ENCODE measurements around the gene CREB3L4. TPM values are rescaled to one million over a fixed set of nuclear protein-coding genes. Genes with fewer than 3 reads are reported as not detected.

Gene CREB3L4
- total and polyA plus RNA-seq, 2 of the 13 experiments (the other 11 are each of a cell fraction or from before 2014, with no cell fraction given), result 9.9 to 18.7 TPM

DNA sequence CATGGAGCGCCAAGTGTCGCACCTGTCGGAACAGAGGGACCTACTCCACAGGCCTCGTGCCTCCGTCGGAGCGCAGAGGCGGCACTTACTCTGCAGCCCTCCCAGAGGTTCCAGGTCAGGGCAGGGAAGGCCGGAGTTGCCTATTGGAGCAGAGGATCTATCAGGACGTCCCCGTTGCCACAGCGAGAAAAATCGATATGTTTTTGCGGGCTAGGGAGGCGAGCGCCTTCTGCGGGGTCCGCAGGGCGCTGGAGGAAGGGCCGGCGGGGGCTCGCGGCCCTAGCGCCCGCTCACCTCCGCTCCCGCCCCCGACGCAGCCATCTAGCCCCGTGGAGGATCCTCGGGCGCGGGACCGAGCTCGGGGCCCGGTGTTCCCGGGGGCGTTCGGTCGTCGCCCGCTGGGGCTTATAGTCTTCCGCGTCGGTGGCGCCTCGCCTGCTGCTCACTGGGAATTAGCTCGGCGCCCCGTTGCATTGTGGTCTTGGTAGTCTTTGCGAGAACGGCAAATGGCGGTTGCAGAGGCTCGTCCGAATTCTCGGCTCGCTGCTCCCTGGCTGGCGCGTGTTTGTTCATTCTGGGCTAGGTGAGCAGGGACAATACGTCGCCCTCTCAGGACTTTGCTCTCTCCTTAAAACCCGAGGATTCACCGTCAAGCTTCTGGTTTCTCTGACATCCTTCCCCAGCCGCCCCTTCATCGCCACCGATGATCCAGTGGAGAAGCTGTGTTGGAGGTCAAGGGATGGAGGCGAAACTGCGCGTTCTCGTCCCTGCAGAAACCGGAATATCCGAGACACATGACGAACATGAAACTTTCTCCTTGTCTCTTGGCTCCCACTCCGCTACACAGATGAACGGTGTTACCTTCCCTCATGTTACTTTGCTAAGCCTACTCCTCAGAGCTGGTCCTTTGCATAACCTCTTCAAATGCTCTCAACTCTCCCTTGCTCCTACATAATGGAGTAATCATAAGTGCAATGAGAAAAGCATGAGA lies 9.8 kb downstream of the CREB3L4 start, which contains the start of gene JTB (continued):
- TF ChIP-seq KDM5A (IDR thresholded peaks at IDR 0.05; ENCODE audit: borderline replicate concordance, low read length) (peak; percentile 68; the same call in 1 of the 2 replicates), ZNF775 (CRISPR knock-in tag; IDR thresholded peaks at IDR 0.05; ENCODE audit: borderline replicate concordance) (no peak), ZNF766 (CRISPR knock-in tag; IDR thresholded peaks at IDR 0.05; ENCODE audit: borderline replicate concordance) (0 out of 2 replicates have a peak, but pooled peaks have one; percentile 52), ZNF280B (CRISPR knock-in tag; IDR thresholded peaks at IDR 0.05; ENCODE audit: borderline replicate concordance) (peak; percentile 30; the same call in 1 of the 2 replicates), HDAC2 (CRISPR knock-in tag; IDR thresholded peaks at IDR 0.05) (peak; percentile 77), IRX3 (CRISPR knock-in tag; IDR thresholded peaks at IDR 0.05; ENCODE audit: borderline replicate concordance, low read depth) (0 out of 2 replicates have a peak, but pooled peaks have one; percentile 77), CBFB (CRISPR knock-in tag; IDR thresholded peaks at IDR 0.05) (peak; percentile 64), RXRA (CRISPR knock-in tag; IDR thresholded peaks at IDR 0.05) (peak; percentile 70), ZNF564 (CRISPR knock-in tag; IDR thresholded peaks at IDR 0.05) (0 out of 2 replicates have a peak, but pooled peaks have one; percentile 34), ZNF281 (CRISPR knock-in tag; IDR thresholded peaks at IDR 0.05; ENCODE audit: borderline replicate concordance) (no peak), ELF1 (CRISPR knock-in tag; IDR thresholded peaks at IDR 0.05) (peak; percentile 92), ZSCAN29 (CRISPR knock-in tag; conservative IDR thresholded peaks at IDR 0.05) (peak; percentile 43; the same call in 1 of the 2 replicates)
- TF ChIP-seq, protein P1, sequence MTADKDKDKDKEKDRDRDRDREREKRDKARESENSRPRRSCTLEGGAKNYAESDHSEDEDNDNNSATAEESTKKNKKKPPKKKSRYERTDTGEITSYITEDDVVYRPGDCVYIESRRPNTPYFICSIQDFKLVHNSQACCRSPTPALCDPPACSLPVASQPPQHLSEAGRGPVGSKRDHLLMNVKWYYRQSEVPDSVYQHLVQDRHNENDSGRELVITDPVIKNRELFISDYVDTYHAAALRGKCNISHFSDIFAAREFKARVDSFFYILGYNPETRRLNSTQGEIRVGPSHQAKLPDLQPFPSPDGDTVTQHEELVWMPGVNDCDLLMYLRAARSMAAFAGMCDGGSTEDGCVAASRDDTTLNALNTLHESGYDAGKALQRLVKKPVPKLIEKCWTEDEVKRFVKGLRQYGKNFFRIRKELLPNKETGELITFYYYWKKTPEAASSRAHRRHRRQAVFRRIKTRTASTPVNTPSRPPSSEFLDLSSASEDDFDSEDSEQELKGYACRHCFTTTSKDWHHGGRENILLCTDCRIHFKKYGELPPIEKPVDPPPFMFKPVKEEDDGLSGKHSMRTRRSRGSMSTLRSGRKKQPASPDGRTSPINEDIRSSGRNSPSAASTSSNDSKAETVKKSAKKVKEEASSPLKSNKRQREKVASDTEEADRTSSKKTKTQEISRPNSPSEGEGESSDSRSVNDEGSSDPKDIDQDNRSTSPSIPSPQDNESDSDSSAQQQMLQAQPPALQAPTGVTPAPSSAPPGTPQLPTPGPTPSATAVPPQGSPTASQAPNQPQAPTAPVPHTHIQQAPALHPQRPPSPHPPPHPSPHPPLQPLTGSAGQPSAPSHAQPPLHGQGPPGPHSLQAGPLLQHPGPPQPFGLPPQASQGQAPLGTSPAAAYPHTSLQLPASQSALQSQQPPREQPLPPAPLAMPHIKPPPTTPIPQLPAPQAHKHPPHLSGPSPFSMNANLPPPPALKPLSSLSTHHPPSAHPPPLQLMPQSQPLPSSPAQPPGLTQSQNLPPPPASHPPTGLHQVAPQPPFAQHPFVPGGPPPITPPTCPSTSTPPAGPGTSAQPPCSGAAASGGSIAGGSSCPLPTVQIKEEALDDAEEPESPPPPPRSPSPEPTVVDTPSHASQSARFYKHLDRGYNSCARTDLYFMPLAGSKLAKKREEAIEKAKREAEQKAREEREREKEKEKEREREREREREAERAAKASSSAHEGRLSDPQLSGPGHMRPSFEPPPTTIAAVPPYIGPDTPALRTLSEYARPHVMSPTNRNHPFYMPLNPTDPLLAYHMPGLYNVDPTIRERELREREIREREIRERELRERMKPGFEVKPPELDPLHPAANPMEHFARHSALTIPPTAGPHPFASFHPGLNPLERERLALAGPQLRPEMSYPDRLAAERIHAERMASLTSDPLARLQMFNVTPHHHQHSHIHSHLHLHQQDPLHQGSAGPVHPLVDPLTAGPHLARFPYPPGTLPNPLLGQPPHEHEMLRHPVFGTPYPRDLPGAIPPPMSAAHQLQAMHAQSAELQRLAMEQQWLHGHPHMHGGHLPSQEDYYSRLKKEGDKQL (CRISPR knock-in tag; IDR thresholded peaks at IDR 0.05; ENCODE audit: low read depth), result no peak
- TF ChIP-seq, protein P2, sequence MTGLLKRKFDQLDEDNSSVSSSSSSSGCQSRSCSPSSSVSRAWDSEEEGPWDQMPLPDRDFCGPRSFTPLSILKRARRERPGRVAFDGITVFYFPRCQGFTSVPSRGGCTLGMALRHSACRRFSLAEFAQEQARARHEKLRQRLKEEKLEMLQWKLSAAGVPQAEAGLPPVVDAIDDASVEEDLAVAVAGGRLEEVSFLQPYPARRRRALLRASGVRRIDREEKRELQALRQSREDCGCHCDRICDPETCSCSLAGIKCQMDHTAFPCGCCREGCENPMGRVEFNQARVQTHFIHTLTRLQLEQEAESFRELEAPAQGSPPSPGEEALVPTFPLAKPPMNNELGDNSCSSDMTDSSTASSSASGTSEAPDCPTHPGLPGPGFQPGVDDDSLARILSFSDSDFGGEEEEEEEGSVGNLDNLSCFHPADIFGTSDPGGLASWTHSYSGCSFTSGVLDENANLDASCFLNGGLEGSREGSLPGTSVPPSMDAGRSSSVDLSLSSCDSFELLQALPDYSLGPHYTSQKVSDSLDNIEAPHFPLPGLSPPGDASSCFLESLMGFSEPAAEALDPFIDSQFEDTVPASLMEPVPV (CRISPR knock-in tag; IDR thresholded peaks at IDR 0.05), result no peak
- TF ChIP-seq, protein P3, sequence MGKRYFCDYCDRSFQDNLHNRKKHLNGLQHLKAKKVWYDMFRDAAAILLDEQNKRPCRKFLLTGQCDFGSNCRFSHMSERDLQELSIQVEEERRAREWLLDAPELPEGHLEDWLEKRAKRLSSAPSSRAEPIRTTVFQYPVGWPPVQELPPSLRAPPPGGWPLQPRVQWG (CRISPR knock-in tag; IDR thresholded peaks at IDR 0.05; ENCODE audit: borderline replicate concordance, low read depth), result no peak

Data from HepG2 (cell line).